GM10248 (cell line): ENCODE measurements around the gene OXCT1.

Experiments used
- CTCF ChIA-PET: fragments of 300-600 bp; sonication (Branson Sonifier 250); formaldehyde crosslinking; extraction: SDS; loops from one replicate; lab custom pipeline; 2021; ENCODE audit warnings: antibody characterized with exemption; lab: Yijun Ruan, JAX
- POLR2A ChIA-PET: fragments of 350-650 bp; sonication (Branson Sonifier 250); formaldehyde crosslinking; extraction: SDS; loops from one replicate; lab custom pipeline; 2020; ENCODE audit warnings: antibody characterized with exemption; lab: Yijun Ruan, JAX
- DNase-seq: peaks from one replicate; pipeline ENCODE4 v3.0.0; 2012; ENCODE audit errors: extremely low spot score
- CTCF ChIP-seq: IDR thresholded peaks from 2 replicates; pipeline ENCODE4 v1.5.1; 2012; ENCODE audit warnings: mild to moderate bottlenecking, low read depth; ENCODE audit errors: extremely low read depth, missing control alignments, control extremely low read depth

Gene OXCT1

GRCh38 chr5:41883936-41884335 is 13.7 kb upstream of the OXCT1 start:
- TF ChIP-seq CTCF, result no peak
- no peak for DNase-seq
- ChIA-PET POLR2A (no interaction called here), CTCF (interaction anchor here (1.0 to 2.6 kb wide), 3 partner anchors 11 to 28 kb away, joined by 3 to 9 read pairs (median 3); no protein-coding TSS in a partner anchor)

- ChIA-PET CTCF (interaction anchor here (1.0 to 2.6 kb wide), 3 partner anchors 11 to 27 kb away, joined by 3 to 9 read pairs (median 3); no protein-coding TSS in a partner anchor), POLR2A (no interaction called here)
Measured at GRCh38 chr5:41883243-41883642, 13.0 kb upstream of the OXCT1 start.

GRCh38 chr5:41882765-41883164 is 12.5 kb upstream of the OXCT1 start:
- TF ChIP-seq CTCF, result no peak
- ChIA-PET POLR2A (no interaction called here), CTCF (interaction anchor here (1.0 to 2.6 kb wide), 4 partner anchors 9 to 27 kb away, joined by 3 to 9 read pairs (median 3); no protein-coding TSS in a partner anchor)
- no peak for DNase-seq

More at GRCh38 chr5:41883243-41883642, 13.0 kb upstream of the OXCT1 start:
- no peak for DNase-seq
- no peak for TF ChIP-seq CTCF

- CTCF ChIA-PET, result no interaction called here
- POLR2A ChIA-PET, result no interaction called here
- TF ChIP-seq CTCF, result no peak
- DNase-seq, result no peak
Measured at GRCh38 chr5:41878643-41879478, 8.6 kb upstream of the OXCT1 start.

GRCh38 chr5:41878173-41878572 is 7.9 kb upstream of the OXCT1 start:
- TF ChIP-seq CTCF, result no peak
- DNase-seq, result no peak
- ChIA-PET POLR2A (no interaction called here), CTCF (no interaction called here)

GRCh38 chr5:41877408-41877807 is 7.2 kb upstream of the OXCT1 start:
- ChIA-PET POLR2A (no interaction called here), CTCF (interaction anchor here (0.8 to 1.9 kb wide), 7 partner anchors 8 to 182 kb away, joined by 3 to 9 read pairs (median 5); partner anchors contain the start of gene RIMOC1)
- no peak for TF ChIP-seq CTCF
- no peak for DNase-seq
